DND-41 (cell line): ENCODE measurements around the gene MAP3K14.

Experiments used
- CTCF ChIP-seq: IDR thresholded peaks from 2 replicates; pipeline ENCODE4 v1.5.1; 2012; ENCODE audit warnings: borderline replicate concordance, low read length, moderate library complexity, mild to moderate bottlenecking; ENCODE audit not compliant: poor library complexity, severe bottlenecking; ENCODE audit errors: extremely low read depth
- EZH2 ChIP-seq: IDR thresholded peaks from 3 replicates; pipeline ENCODE4 v1.6.1; 2012; ENCODE audit warnings: borderline replicate concordance, low read depth, mild to moderate bottlenecking, moderate library complexity, low read length, inconsistent platforms; ENCODE audit not compliant: severe bottlenecking

- no peak for TF ChIP-seq CTCF
- TF ChIP-seq EZH2 = no peak
These were observed 28.0 kb downstream of the MAP3K14 start for GRCh38 chr17:45288825-45289224.
